Measurements from ENCODE around the gene COA6.

Gene COA6

DNA sequence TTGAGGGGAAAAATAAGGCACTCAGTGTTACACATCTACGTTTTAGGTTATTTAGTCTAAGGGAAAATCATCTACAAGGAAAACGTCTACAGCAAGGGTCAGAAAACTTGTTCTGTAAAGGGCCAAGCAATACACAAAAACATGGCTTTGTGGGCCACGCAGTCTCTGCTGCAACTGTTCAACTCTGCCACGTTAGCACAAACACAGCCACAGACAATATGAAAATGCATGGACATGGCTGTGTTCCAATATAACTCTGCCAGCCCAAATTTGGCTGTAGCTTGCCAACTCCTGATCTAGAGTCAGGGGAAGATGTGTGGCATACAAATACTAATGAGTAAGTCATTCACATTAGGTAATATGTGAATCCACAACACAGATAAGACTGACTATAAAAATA lies 40.7 kb downstream of the COA6 start:
- FAIRE-seq = no peak

DNA sequence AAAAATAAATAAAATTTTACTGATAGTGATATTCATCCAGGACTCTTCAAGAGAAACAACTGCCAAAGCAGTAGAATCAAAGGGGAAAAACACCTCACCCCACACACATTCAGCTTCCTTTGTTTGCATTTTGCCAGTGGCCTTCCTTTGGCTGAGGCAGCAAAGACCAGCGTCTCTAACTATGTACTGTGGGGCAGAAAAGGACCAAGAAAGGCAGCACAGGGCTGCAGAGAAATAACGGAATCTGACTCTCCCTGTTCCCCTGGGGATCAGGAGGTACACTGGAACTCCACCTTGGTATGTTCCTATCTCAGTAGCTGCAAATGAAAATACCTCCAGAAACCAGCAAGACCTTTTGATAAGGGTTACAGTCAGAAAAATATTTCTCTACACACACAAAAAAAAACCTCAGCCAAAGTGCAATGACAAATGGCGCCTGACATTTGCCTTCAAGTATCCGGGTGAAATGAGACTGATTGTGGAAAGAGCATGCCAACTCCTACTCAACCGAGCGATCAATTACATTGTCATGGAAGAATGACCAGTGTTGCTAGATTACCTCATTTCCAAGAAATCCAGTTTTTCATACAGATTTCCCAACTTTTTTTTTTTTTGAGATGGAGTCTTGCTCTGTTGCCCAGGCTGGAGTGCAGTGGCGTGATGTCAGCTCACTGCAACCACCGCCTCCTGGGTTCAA lies 54.8 kb downstream of the COA6 start:
- no peak for FAIRE-seq

DNA sequence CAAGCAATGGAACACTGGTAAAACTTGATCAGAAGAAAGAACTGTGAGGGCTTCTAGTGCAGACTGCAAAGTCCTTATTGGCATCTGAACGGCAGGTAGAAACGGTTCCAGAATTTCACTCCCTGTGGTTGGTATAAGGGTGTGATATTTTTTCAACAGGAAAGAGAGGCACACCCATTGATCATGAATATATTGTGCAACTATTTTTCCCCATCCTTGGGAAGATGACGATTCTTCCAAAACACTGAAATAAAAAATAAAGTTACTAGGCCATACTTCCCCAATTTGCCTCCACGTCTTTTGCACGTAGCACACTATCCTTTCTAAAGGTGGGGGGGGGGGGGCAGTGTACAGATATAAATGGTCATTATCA lies 56.2 kb downstream of the COA6 start:
- FAIRE-seq = no peak

DNA sequence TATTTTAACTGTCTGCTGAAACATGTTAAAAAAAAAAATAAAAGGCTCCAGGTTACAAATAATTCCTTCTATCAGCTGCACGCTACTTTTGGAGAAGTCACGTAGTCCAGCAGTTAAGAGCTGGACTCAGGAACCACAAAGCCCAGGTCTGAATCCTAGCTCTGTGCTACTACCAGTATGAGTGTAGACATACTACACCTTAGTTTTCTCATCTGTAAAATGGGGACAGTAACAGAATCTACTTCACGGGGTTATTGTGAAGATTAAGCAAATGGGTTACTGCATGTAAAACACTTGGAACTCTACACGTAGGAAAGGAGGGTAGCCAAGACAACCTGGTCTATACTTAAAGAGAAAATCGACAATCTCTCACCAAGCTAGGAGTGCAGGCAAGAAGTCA lies 57.4 kb downstream of the COA6 start:
- FAIRE-seq = no peak

DNA sequence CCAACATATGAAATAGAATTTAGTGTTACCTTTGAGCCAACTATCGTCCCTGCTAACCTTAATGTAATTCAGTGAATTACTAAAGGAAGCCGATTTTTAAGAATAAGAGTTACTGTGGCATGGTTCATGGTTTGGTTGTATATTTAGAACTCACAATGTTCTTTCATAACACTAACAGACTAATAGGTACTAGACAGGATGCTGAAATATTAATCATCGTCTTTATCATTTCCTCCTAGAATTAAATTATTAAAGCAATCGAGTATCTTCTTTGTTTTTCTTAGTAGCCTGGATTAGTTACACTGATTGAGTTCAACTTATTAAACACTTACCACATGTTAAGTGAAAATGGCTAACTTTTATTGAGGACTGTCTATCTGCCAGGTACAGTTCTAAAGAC lies 58.0 kb downstream of the COA6 start:
- FAIRE-seq = no peak

DNA sequence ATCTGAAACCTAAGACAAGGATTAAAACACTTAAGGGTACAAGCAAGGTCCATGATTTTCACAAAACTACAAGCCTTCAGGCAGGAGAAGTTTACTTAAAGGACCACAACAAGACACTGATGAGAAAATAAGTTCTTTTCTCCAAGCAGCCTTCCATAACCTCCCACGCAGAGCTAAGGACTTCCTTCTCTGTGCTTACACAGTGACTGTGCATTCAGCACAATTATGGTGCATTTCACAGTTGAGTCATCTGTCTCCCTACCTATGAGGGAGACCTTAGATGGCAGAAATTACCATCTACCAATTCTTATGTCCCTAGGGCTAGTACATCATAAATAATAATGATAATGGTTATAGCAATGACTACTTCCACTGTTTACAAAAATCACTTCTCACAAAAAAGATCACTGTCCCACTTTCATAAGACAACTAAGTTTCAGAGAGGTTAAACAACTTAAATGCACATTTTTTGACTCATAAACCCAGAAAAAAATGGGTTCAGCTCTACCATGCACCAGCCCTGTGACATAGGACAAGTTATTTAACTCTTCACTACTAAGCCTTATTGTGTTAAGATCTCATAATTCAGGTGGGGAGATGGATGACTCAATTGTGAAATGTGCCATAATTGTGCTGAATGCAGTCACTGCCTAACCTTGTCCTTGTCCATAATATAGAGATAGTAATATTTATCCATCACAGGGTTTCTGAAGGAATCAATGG lies 60.5 kb downstream of the COA6 start:
- no peak for FAIRE-seq
